GM18507 (cell line): ENCODE results near the gene RGL2.
"Not testable (repeated sequence)": the region's sequence is repeated elsewhere in the genome, so short reads cannot be mapped to it uniquely, and the experiment has no call there.

Experiments
- DNase-seq: peaks from one replicate; pipeline ENCODE4 v3.0.0; 2011; ENCODE audit warnings: low read depth; ENCODE audit not compliant: insufficient read length; ENCODE audit errors: extremely low spot score
- FAIRE-seq: peaks from 2 replicates; lab custom pipeline; 2011; peaks lifted over from hg19 to GRCh38; lab: Jason Lieb, UNC

RGL2 gene

GRCh38 chr6:33277663-33278391 lies 20.9 kb downstream of the RGL2 start:
- peak; percentile 12 for FAIRE-seq
- DNase-seq: no peak

- peak; percentile 74 for FAIRE-seq
- DNase-seq: no peak
These were observed 21.7 kb downstream of the RGL2 start, which contains the start of gene B3GALT4 for GRCh38 chr6:33276864-33277662. Gene B3GALT4, plus strand, starts transcription at chr6:33277123. Its CDS starts 297 bp downstream, at chr6:33277420.

DNA sequence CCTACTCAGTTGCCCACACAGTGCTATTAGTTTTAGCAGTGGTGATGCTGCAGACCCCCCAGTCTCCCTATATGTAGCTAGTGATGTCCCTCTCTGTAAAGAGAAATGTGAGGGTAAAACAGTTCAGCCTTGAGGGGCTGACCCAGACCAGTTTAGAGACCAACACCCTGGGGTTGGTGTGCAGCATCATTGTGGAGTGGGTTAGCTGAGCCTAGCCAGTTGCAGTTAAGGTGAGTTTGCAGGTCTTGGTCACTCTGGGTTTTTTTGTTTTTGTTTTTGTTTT lies 22.2 kb downstream of the RGL2 start:
- FAIRE-seq (no peak), DNase-seq (no peak)

DNA sequence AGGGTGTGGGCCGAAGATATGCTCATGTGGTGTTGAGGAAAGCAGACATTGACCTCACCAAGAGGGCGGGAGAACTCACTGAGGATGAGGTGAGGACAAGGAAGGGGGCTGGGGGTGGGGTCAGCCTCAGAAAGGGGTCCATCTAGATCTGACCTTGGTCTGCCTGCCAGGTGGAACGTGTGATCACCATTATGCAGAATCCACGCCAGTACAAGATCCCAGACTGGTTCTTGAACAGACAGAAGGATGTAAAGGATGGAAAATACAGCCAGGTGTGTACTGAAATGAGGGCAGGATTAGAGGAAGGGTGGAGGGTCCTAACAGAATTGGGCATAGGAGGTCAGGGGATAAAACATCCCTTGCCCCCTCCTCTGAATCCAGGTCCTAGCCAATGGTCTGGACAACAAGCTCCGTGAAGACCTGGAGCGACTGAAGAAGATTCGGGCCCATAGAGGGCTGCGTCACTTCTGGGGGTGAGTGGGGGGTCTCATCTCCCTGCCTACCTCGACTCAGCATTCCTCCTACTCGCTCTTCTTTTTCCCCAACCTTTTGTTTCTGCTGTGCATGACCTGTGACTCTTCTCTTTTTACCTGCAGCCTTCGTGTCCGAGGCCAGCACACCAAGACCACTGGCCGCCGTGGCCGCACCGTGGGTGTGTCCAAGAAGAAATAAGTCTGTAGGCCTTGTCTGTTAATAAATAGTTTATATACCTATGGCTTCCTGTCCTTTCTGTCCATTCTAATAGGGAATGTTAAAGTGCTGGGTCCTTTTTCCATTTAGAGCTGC lies 22.8 kb downstream of the RGL2 start:
- not testable (repeated sequence) for DNase-seq, FAIRE-seq

GRCh38 chr6:33273924-33274902 lies 24.5 kb downstream of the RGL2 start:
- no peak for FAIRE-seq
- no peak for DNase-seq

DNA sequence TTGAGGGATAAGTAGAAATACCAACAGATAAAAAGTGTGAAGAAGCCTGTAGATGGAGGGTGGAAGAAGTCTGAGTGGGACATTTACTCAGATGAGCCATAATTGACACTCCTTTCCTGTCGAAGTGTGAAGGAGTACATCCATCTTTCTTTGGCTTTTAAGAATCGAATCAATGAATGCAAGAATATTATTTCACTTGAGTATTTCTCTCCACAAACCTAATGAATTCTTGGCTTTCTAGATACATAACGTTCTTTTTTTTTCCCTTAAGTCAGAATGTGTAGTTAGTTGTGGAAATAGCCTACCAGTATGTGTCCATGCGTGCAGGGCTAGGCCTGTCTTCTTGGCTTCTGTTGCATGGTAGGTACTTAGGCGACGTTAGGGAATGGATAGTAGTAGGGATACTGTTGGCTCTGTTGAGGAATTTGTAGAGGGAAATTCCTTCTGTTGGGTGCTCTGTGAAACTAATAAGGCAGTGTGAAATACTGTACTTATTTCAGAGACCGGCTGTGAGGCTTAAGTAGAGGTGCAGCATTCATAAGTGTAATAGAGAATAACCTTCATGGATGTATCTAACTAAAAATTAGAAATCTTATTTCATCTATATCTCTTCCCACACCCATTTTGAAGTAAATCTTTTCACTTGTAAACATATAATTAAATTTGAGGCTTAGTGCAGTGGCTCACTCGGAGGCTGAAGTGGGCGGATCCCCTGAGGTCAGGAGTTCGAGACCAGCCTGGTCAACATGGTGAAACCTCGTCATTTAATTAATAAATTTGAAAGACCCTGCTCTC lies 25.4 kb downstream of the RGL2 start:
- FAIRE-seq (no peak), DNase-seq (no peak)

DNA sequence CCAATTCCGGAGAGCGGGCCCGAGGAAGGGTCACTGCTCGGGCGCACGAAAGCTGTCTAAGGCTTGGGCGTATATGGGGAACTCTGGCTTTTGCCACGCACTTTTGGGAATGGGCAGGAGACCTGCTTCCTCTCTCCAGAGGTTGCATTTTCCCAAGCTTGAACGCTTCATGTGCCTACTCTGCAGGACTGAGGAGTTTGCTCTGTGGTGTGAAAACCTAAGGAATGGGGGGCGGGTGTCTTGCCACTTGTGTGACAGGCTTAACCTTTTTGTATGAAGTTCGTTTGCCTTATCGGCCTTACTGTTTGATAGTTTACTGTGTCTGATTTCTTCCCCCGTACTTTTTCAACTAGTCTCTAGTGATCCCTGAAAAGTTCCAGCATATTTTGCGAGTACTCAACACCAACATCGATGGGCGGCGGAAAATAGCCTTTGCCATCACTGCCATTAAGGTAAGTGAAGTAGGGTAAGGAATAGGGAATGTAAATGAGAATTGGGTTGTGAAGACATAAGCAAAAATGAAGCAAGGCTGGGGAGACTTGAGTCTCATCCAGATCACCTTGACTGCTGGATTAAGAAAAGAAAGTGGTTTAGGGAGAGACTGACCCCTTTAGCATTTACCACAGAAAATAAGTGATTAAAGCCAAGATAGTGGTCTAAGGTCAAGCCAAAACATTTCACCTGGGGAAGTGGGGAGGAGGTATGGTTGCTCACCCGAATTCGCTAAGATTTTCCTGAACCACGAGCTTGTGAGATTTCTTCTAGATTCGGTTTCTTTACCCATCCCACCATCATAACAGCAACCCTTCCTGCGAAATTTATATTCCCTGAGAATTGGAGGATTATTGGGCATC lies 26.2 kb downstream of the RGL2 start:
- DNase-seq: no peak
- no peak for FAIRE-seq

- FAIRE-seq: peak; percentile 95
- DNase-seq: peak; percentile 76
These were observed 27.1 kb downstream of the RGL2 start, which contains the start of the genes RPS18 and VPS52 for GRCh38 chr6:33271468-33272274. Gene RPS18, plus strand, starts transcription at chr6:33272075. Its CDS starts 45 bp downstream, at chr6:33272120. Gene VPS52, minus strand, starts transcription at chr6:33271876. Its CDS starts 201 bp downstream, at chr6:33271675.

- no peak for FAIRE-seq
- no peak for DNase-seq
These were observed 27.6 kb downstream of the RGL2 start for GRCh38 chr6:33271117-33271467.

- DNase-seq (no peak), FAIRE-seq (no peak)
These were observed 34.7 kb downstream of the RGL2 start for GRCh38 chr6:33264015-33264414.

- not testable (repeated sequence) for FAIRE-seq, DNase-seq
These were observed 36.3 kb downstream of the RGL2 start for GRCh38 chr6:33262490-33262889.

- no peak for DNase-seq
- no peak for FAIRE-seq
These were observed 39.7 kb downstream of the RGL2 start for GRCh38 chr6:33259032-33259431.

GRCh38 chr6:33254591-33254990 lies 44.2 kb downstream of the RGL2 start:
- FAIRE-seq (no peak), DNase-seq (no peak)

GRCh38 chr6:33252759-33253158 lies 46.0 kb downstream of the RGL2 start:
- DNase-seq (no peak), FAIRE-seq (no peak)

- DNase-seq (no peak), FAIRE-seq (no peak)
These were observed 47.2 kb downstream of the RGL2 start for GRCh38 chr6:33251395-33252012.

- FAIRE-seq (no peak), DNase-seq (no peak)
These were observed 48.0 kb downstream of the RGL2 start for GRCh38 chr6:33250731-33251130.
